Body of pancreas (tissue), 4 donors: ENCODE data around the gene DIPK1A.

Source experiments
- POLR2A ChIP-seq, 3 donors: fragments of 450-650 bp; IDR thresholded peaks; one replicate each; pipeline ENCODE4 v1.6.1; 2016; ENCODE audit warnings: antibody characterized with exemption in 3 of 3, mild to moderate bottlenecking in 2 of 3
- TF ChIP-seq, protein P1 (sequence below), 7 experiments: fragments of 450-650 bp in 4 of 7; fragments of 200-600 bp in 3 of 7; sonication (generic) in 3 of 7; IDR thresholded peaks; one replicate each; pipeline ENCODE4 v1.5.1; 2016 to 2019; ENCODE audit warnings: antibody characterized with exemption in 7 of 7

DNA sequence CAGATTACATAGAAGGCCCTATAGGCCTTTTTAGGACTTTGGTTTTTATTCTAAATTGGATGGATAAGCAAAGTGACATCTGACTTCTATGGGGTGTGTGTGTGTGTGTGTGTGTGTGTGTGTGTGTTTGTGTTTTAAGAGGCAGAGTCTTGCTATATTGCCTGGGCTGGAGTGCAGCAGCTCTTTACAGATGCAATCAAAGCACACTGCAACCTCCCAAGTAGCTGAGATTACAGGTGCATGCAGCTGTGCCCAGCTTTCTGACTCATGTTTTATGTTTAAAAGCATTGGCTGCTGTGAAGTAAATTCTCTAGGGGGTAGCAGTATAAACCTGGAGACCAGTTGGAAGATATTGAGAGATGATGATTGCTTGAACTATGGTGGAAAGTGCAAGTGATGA lies 164.0 kb downstream of the DIPK1A start:
- TF ChIP-seq, protein P1, sequence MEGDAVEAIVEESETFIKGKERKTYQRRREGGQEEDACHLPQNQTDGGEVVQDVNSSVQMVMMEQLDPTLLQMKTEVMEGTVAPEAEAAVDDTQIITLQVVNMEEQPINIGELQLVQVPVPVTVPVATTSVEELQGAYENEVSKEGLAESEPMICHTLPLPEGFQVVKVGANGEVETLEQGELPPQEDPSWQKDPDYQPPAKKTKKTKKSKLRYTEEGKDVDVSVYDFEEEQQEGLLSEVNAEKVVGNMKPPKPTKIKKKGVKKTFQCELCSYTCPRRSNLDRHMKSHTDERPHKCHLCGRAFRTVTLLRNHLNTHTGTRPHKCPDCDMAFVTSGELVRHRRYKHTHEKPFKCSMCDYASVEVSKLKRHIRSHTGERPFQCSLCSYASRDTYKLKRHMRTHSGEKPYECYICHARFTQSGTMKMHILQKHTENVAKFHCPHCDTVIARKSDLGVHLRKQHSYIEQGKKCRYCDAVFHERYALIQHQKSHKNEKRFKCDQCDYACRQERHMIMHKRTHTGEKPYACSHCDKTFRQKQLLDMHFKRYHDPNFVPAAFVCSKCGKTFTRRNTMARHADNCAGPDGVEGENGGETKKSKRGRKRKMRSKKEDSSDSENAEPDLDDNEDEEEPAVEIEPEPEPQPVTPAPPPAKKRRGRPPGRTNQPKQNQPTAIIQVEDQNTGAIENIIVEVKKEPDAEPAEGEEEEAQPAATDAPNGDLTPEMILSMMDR (IDR thresholded peaks at IDR 0.05), result no peak
- no peak for TF ChIP-seq POLR2A (IDR thresholded peaks at IDR 0.05)
